WTC11 (cell line): ENCODE results near the gene ALLC.

Experiments used
- FOXP4 ChIP-seq: sonication (generic); formaldehyde crosslinking; IDR thresholded peaks from 2 replicates; pipeline ENCODE4 v1.8.0; 2022; ENCODE audit warnings: mild to moderate bottlenecking, missing genetic modification reagents
- IRF2 ChIP-seq: sonication (generic); formaldehyde crosslinking; IDR thresholded peaks from 2 replicates; pipeline ENCODE4 v1.8.0; 2022; ENCODE audit warnings: low read depth, missing genetic modification reagents, borderline replicate concordance
- NR2C2 ChIP-seq: sonication (generic); formaldehyde crosslinking; IDR thresholded peaks from 2 replicates; pipeline ENCODE4 v1.8.0; 2022; ENCODE audit warnings: mild to moderate bottlenecking, missing genetic modification reagents
- ZNF416 ChIP-seq: fragments of 250-450 bp; sonication (Bioruptor Pico); IDR thresholded peaks from 2 replicates; pipeline ENCODE4 v1.9.0; 2021; ENCODE audit warnings: mild to moderate bottlenecking, inconsistent platforms

- TF ChIP-seq IRF2, result no peak
- no peak for TF ChIP-seq FOXP4 (CRISPR knock-in tag)
- no peak for TF ChIP-seq NR2C2 (CRISPR knock-in tag)
- no peak for TF ChIP-seq ZNF416
These were observed 93.3 kb downstream of the ALLC start for GRCh38 chr2:3751251-3751650.
